ENCODE data around the gene MC4R.

The MC4R gene

GRCh38 chr18:60404486-60405085, 32.0 kb upstream of the MC4R start:
- TF ChIP-seq CTCF (IDR thresholded peaks at IDR 0.05; ENCODE audit: extremely low read depth, insufficient read depth, missing control alignments): no peak
- in situ Hi-C loops (cut with MboI; ENCODE audit: low pct_unique_long_range_greater_than_20kb, low sequenced_read_pairs, unreplicated experiment): no loop called here
- no peak for DNase-seq (ENCODE audit: low spot score)

- no peak for DNase-seq (ENCODE audit: low spot score)
- in situ Hi-C loops (cut with MboI; ENCODE audit: low pct_unique_long_range_greater_than_20kb, low sequenced_read_pairs, unreplicated experiment): no loop called here
- no peak for TF ChIP-seq CTCF (IDR thresholded peaks at IDR 0.05; ENCODE audit: extremely low read depth, insufficient read depth, missing control alignments)
These were observed 28.8 kb upstream of the MC4R start for GRCh38 chr18:60401346-60401745.

GRCh38 chr18:60391571-60392226, 19.1 kb upstream of the MC4R start:
- in situ Hi-C loops (cut with MboI; ENCODE audit: low pct_unique_long_range_greater_than_20kb, low sequenced_read_pairs, unreplicated experiment): no loop called here
- TF ChIP-seq CTCF (IDR thresholded peaks at IDR 0.05; ENCODE audit: extremely low read depth, insufficient read depth, missing control alignments): no peak
- no peak for DNase-seq (ENCODE audit: low spot score)

- in situ Hi-C loops (cut with MboI; ENCODE audit: low pct_unique_long_range_greater_than_20kb, low sequenced_read_pairs, unreplicated experiment): no loop called here
- TF ChIP-seq CTCF (IDR thresholded peaks at IDR 0.05; ENCODE audit: extremely low read depth, insufficient read depth, missing control alignments): no peak
- DNase-seq (ENCODE audit: low spot score): no peak
These were observed 16.7 kb upstream of the MC4R start for GRCh38 chr18:60389314-60389713.

- TF ChIP-seq CTCF (IDR thresholded peaks at IDR 0.05; ENCODE audit: extremely low read depth, insufficient read depth, missing control alignments): no peak
- in situ Hi-C loops (cut with MboI; ENCODE audit: low pct_unique_long_range_greater_than_20kb, low sequenced_read_pairs, unreplicated experiment): no loop called here
- no peak for DNase-seq (ENCODE audit: low spot score)
These were observed 13.1 kb upstream of the MC4R start for GRCh38 chr18:60385693-60386092.

- in situ Hi-C loops (cut with MboI; ENCODE audit: low pct_unique_long_range_greater_than_20kb, low sequenced_read_pairs, unreplicated experiment): no loop called here
These were observed 11.3 kb upstream of the MC4R start for GRCh38 chr18:60383893-60384292.

More at GRCh38 chr18:60383893-60384292, 11.3 kb upstream of the MC4R start:
- no peak for TF ChIP-seq CTCF (IDR thresholded peaks at IDR 0.05; ENCODE audit: extremely low read depth, insufficient read depth, missing control alignments)
- no peak for DNase-seq (ENCODE audit: low spot score)

Measured in GM13977 (cell line).